Spinal cord (tissue), 10 donors: ENCODE measurements around the gene SYT7. TPM values are rescaled to one million over a fixed set of nuclear protein-coding genes. Genes with fewer than 3 reads are reported as not detected.
"Not testable (repeated sequence)": the region's sequence is repeated elsewhere in the genome, so short reads cannot be mapped to it uniquely, and the experiment has no call there.

Experiments
- DNase-seq, 6 donors: peaks; one replicate each; pipeline versions ENCODE4 v3.0.0 to v3.0.0-alpha.2; 2013 to 2015; ENCODE audit warnings: low spot score in 6 of 6, low read depth in 4 of 6
- H3K27ac ChIP-seq: one replicate; pipeline ENCODE4 v1.5.1; 2013; ENCODE audit warnings: low read depth, low read length, control low read depth
- H3K27me3 ChIP-seq: one replicate; pipeline ENCODE4 v1.6.1; 2013; ENCODE audit warnings: low read length; ENCODE audit not compliant: control insufficient read depth, insufficient read depth
- H3K36me3 ChIP-seq: one replicate; pipeline ENCODE4 v1.6.1; 2013; ENCODE audit warnings: low read length; ENCODE audit not compliant: control insufficient read depth, insufficient read depth
- H3K4me1 ChIP-seq: one replicate; pipeline ENCODE4 v1.6.1; 2013; ENCODE audit warnings: low read length; ENCODE audit not compliant: control insufficient read depth, insufficient read depth
- H3K4me3 ChIP-seq: one replicate; pipeline ENCODE4 v1.5.1; 2013; ENCODE audit warnings: low read depth, low read length, control low read depth
- H3K9me3 ChIP-seq: one replicate; pipeline ENCODE4 v1.6.1; 2013; ENCODE audit warnings: low read length; ENCODE audit not compliant: control insufficient read depth, insufficient read depth
- WGBS: methylation state at CpG from one replicate; pipeline ENCODE4 v1.1.5; 2013; ENCODE audit warnings: missing lambda C conversion rate; ENCODE audit not compliant: insufficient coverage; 5-methylcytosine and 5-hydroxymethylcytosine counted together
- polyA plus RNA-seq, 2 donors: library from polyadenylated mRNA; unstranded; fragments of 120-200 nt; gene quantifications; one replicate each; pipeline ENCODE4 v1.2.1, GENCODE V29; 2013; ENCODE audit not compliant: insufficient read length in 2 of 2
- total RNA-seq, 2 donors: library from RNA; depleted of rRNA in 1 of 2; stranded (reverse); fragments of 120-200 nt in 1 of 2; fragments of >200 nt in 1 of 2; gene quantifications; one replicate each; pipeline versions ENCODE4 v1.2.3 to v1.2.4, GENCODE V29; 2013 to 2014
- donor health status: healthy.

SYT7 gene
- total and polyA plus RNA-seq, 4 donors, result 9.8 to 57.7 (median 41.3) TPM

DNA sequence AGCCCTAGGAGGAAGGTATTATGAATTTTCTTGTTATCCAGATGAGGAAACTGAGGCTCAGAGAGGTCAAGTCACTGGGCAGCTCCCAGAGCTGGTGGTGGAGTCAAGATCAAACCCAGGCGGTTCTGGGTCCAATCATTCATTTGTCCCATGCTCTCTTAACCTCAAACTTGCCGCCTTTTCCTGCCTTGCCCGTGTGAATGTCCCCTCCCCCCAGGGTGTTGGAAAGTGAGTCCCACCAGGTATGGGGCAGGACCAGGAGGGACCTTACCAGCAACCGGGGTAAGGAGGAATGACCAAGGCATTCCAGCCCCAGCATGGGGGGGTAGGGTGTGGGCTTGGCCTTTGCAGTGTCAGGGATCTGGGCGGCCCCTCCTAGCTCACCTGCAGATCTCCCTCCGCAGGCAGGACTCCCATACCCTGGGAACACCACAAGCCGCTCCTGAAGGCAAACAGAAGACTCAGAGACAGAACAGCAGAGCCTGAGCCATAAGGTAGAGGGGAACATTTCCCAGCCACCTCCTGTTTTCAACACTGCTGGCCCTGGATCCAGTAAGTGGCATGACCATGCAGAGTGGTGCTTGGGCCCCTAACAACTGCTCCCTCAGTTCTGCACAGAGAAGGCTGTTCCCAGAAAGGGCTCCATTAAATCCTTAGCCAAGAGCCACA, 41.2 kb upstream of the SYT7 start:
- 76% methylated on average over 4 of the region's 7 CpGs for whole genome bisulfite sequencing
- Histone ChIP-seq H3K36me3 (no peaks in the 10 kb centered on the region), H3K4me3 (no peak overlapping the region), H3K27ac (no peak overlapping the region), H3K27me3 (no peaks in the 10 kb centered on the region), H3K9me3 (no peaks in the 10 kb centered on the region), H3K4me1 (no peaks in the 10 kb centered on the region)
- no peak for DNase-seq

DNA sequence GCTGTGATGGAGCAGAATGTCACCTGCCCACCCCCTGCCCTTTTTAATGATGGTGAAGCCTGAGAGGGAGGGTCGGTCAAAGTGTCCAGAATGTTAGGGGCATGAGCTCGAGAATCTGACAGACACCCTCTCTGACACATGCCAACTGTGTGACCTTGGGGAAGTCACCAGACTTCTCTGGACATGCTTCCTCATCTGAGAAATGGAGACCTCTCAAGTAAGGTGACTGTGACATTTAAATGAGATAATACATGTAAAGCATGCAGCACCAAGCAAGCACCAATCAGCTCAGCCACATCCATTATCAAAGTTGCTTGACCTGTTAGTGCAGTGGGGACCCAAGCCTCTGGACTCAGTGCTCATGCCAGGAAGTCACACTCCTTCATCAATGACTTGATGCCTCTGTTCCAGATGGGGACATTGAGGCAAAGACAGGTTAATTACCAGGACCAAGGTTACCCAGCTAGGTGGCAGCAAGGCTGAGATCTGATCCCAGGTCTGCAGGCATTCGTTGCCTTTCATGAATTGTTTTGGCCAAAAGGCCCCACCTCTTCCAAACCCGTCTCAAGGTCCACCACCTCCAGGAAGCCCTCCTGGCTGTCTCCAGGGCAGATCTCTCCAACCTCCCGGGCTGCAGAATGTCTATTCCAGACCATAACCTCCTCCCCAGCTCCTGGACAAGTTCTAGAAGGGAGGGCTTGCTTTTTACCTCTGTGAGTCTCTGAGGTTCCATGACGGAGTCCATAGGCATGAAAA, 38.8 kb upstream of the SYT7 start:
- no peaks in the 10 kb centered on the region for H3K36me3 ChIP-seq
- H3K27ac ChIP-seq, result no peak overlapping the region
- WGBS, result 79% methylated on average over 2 of the region's 6 CpGs
- DNase-seq, result no peak
- no peaks in the 10 kb centered on the region for H3K9me3 ChIP-seq
- no peaks in the 10 kb centered on the region for H3K4me1 ChIP-seq
- H3K4me3 ChIP-seq, result no peak overlapping the region
- H3K27me3 ChIP-seq, result no peaks in the 10 kb centered on the region

DNA sequence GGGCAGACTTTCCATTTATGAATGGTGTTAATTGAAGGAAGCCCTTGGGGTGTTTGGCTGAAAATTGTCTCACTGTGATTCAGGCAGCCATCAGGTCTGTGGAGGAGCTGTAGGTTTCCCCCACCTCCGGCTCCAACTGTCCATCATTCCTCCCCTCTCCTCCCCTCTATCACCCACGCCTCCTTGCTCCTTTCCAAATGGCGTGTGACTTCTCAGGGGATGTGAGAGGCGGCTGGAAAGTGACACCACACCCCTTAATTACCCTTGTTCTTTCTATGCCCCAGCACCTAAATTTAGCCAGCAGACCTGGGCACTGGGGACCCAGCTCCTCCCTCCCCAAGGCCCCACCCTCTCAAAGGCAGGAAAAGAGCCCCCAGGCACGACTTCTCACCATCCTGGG, 38.1 kb upstream of the SYT7 start:
- DNase-seq, result no peak
- H3K27ac ChIP-seq, result no peak overlapping the region
- H3K4me1 ChIP-seq, result peaks cover 1% of the 10 kb centered on the region
- H3K36me3 ChIP-seq, result no peaks in the 10 kb centered on the region
- 48% methylated on average over 3 of the region's 5 CpGs for WGBS
- H3K9me3 ChIP-seq, result no peaks in the 10 kb centered on the region
- no peaks in the 10 kb centered on the region for H3K27me3 ChIP-seq
- H3K4me3 ChIP-seq, result no peak overlapping the region

DNA sequence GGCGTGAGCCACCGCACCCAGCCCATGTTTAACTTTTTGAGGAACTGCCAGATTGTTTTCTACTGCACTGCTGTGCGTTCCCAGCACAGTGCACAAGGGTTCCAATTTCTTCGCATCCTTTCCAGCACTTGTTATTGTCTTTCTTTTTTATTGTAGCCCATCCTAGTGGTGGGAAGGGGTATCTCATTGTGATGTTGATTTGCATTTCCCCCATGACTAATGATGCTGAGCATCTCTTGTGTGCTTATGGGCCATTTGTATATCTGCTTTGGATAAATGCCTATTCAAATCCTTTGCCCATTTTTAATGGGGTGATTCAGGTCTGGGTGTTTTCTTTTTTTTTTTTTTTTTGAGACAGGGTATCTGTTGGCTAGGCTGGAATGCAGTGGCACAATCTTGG, 36.6 kb upstream of the SYT7 start:
- no peaks in the 10 kb centered on the region for H3K27me3 ChIP-seq
- H3K4me1 ChIP-seq, result peaks cover 4% of the 10 kb centered on the region
- WGBS, result 96% methylated on average over 4 of the region's 4 CpGs
- no peak for DNase-seq
- no peak overlapping the region for H3K27ac ChIP-seq
- H3K36me3 ChIP-seq, result no peaks in the 10 kb centered on the region
- no peaks in the 10 kb centered on the region for H3K9me3 ChIP-seq
- no peak overlapping the region for H3K4me3 ChIP-seq

DNA sequence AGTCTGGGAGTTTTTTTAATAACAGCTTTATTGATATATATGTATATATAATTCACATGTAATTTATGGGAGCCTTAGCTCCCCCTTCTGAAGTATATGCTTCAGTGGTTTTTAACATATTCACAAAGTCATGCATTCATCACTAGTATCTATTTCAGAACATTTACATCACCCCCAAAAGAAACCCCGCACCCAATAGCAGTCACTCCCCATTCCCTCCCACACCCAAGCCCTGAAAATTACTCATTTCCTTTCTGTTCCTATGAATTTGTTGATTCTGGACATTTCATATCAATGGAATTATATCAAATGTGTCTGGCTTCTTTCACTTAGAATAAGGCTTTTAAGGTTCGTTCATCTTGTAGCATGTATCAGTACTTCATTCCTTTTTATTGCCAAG, 35.6 kb upstream of the SYT7 start:
- no CpG with 5 or more reads among the region's 2 CpGs for WGBS
- H3K4me3 ChIP-seq, result no peak overlapping the region
- peaks cover 7% of the 10 kb centered on the region for H3K4me1 ChIP-seq
- H3K27me3 ChIP-seq, result no peaks in the 10 kb centered on the region
- H3K9me3 ChIP-seq, result no peaks in the 10 kb centered on the region
- H3K27ac ChIP-seq, result no peak overlapping the region
- no peaks in the 10 kb centered on the region for H3K36me3 ChIP-seq
- DNase-seq, result no peak

DNA sequence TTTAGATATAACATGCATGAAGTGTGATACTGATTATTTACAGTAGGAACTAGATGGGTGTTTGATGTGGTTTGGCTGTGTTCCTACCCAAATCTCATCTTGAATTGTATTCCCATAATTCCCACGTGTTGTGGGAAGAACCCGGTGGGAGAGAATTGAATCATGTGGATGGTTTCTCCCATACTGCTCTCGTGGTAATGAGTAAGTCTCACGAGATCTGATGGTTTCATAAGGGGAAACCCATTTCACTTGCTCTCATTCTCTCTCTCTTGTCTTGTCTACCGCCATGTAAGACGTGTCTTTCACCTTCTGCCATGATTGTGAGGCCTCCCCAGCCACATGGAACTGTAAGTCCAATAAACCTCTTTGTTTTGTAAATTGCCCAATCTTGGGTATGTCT, 33.9 kb upstream of the SYT7 start:
- H3K4me1 ChIP-seq, result peaks cover 18% of the 10 kb centered on the region
- H3K36me3 ChIP-seq, H3K9me3 ChIP-seq, H3K4me3 ChIP-seq, H3K27ac ChIP-seq, DNase-seq, H3K27me3 ChIP-seq: not testable (repeated sequence)
- WGBS, result no CpG with 5 or more reads among the region's 6 CpGs

DNA sequence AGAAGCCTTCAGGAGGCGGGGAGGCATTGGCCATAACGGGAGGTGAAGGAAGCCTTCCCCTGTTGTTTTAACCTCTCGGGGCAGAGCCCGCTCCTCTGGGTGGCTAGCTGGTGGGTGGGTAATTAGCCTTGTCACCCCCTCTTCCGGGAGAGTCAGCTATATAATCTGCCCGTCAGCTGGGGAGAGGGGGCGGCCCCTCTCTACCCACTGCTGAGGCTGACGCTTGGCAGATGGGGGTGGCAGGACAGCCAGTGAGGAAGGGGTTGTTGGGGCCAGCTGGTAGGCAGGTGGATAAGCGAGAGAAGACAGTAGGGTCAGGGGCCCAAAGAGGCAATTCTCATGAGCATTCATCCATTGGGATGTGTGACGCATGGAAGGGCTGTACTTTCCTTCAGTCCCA, 33.0 kb upstream of the SYT7 start:
- 54% methylated on average over 9 of the region's 10 CpGs for WGBS
- H3K27ac ChIP-seq, result no peak overlapping the region

DNA sequence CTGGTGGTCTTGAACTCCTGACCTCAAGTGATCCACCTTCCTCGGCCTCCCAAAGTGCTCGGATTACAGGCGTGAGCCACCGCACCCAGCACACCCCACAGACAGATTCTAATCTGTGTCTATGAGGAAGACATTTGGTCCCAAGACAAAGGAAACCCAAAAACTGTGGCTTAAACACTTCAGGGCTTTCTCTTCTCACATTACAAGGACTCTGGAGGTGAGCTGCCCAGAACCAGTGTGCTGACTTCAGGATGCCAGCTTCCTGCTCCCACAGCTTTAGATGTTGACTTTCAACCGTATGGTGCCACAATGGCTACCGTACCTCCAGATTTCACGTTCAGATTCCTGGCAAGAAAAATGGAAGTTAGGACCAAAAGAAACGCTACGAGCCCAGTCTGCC, 32.2 kb upstream of the SYT7 start:
- no peak overlapping the region for H3K4me3 ChIP-seq
- no peaks in the 10 kb centered on the region for H3K36me3 ChIP-seq
- peaks cover 26% of the 10 kb centered on the region for H3K4me1 ChIP-seq
- WGBS, result 87% methylated on average over 3 of the region's 9 CpGs
- DNase-seq, result no peak
- no peaks in the 10 kb centered on the region for H3K27me3 ChIP-seq
- no peaks in the 10 kb centered on the region for H3K9me3 ChIP-seq
- no peak overlapping the region for H3K27ac ChIP-seq

More for the DNA sequence above, 33.0 kb upstream of the SYT7 start:
- no peaks in the 10 kb centered on the region for H3K9me3 ChIP-seq
- no peaks in the 10 kb centered on the region for H3K36me3 ChIP-seq
- peaks cover 23% of the 10 kb centered on the region for H3K4me1 ChIP-seq
- no peaks in the 10 kb centered on the region for H3K27me3 ChIP-seq
- H3K4me3 ChIP-seq, result no peak overlapping the region
- DNase-seq, result no peak

DNA sequence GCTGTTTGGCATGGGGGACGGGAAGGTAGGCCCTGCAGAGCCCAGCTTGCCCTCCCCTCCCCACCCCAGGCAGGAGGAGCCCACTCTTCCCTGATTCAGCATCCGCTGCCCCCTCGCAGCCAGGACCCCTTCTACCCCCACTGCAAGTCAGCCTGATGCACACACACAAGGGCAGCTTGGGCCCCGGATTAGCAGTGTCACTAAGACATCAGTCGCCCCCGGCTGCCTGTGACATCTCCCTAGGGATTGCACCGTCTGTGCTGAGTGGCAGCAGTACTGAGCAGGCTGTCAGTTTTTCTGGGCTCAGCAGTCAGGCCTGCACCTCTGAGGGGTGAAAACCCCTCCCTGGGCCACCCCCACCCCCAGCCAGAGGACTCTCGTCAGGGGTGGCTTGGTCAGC, 30.4 kb upstream of the SYT7 start:
- Histone ChIP-seq H3K4me1 (peaks cover 26% of the 10 kb centered on the region), H3K4me3 (no peak overlapping the region), H3K27me3 (no peaks in the 10 kb centered on the region), H3K27ac (no peak overlapping the region), H3K9me3 (no peaks in the 10 kb centered on the region), H3K36me3 (no peaks in the 10 kb centered on the region)
- WGBS, result 54% methylated on average over 6 of the region's 8 CpGs
- DNase-seq, result peak in 1 of 6 donors; percentile 39

DNA sequence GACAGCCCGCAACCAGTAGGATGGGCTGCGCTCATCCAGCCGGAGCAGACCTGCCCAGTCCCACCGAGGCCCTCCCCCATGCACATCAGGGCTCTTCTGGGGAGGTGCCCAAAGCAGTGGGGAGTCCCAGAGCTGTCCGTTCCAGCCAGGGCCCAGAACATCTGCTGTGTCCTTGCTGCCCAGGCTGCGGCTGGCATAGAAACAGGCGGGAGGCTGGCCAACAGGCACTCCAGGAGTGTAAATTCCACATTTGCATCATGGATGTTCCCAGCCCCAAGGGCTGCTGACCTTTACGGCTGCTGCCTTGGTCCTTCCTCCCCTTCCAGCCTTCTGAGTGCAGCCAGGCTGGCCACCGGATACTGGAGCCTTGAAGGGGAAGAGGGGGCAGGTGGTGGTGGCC, 30.0 kb upstream of the SYT7 start:
- 61% methylated on average over 7 of the region's 9 CpGs for WGBS
- Histone ChIP-seq H3K4me3 (no peak overlapping the region), H3K36me3 (no peaks in the 10 kb centered on the region), H3K27ac (no peak overlapping the region), H3K27me3 (no peaks in the 10 kb centered on the region), H3K4me1 (peaks cover 26% of the 10 kb centered on the region), H3K9me3 (no peaks in the 10 kb centered on the region)
- peak in 1 of 6 donors; percentile 24 for DNase-seq
